ENCODE results near the gene FCER1G. TPM values are rescaled to one million over a fixed set of nuclear protein-coding genes. Genes with fewer than 3 reads are reported as not detected.

The FCER1G gene
- polyA plus RNA-seq, 1 donor from 2014 or later = 3.5 TPM

DNA sequence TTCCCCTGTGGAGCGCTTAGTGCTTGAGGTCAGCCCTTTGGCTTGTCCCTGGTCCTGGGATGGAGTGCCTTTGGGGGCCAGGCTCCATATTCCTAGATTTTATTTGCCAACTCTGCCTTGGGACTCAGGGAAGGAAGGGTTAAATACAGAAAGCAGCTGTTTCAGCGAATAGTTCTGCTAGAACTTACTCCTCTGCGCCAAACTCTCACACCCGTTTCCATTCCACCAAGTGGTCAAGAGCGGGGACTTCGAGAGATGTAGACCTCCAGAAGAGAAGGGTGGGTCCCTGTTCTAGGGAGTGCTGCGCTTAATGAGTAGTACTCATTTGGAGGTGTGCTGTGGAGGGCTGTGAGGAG, 10.1 kb downstream of the FCER1G start:
- H3K79me2 ChIP-seq (replicated peaks; ENCODE audit: insufficient read depth, low read length) = peaks cover 2% of the 10 kb centered on the region
- no peak overlapping the region for H3K4me2 ChIP-seq (ENCODE audit: low read length)
- no peaks in the 10 kb centered on the region for H3F3A ChIP-seq (ENCODE audit: insufficient read depth, low read length, poor library complexity, severe bottlenecking)
- TF ChIP-seq POLR2AphosphoS5 (IDR thresholded peaks at IDR 0.05) = no peak
- no peak for TF ChIP-seq EP300 (conservative IDR thresholded peaks at IDR 0.05; ENCODE audit: poor library complexity, severe bottlenecking)
- TF ChIP-seq REST (IDR thresholded peaks at IDR 0.05; ENCODE audit: borderline replicate concordance) = no peak
- no peak for TF ChIP-seq TAF1 (IDR thresholded peaks at IDR 0.05; ENCODE audit: low read depth)
- TF ChIP-seq, protein P1, sequence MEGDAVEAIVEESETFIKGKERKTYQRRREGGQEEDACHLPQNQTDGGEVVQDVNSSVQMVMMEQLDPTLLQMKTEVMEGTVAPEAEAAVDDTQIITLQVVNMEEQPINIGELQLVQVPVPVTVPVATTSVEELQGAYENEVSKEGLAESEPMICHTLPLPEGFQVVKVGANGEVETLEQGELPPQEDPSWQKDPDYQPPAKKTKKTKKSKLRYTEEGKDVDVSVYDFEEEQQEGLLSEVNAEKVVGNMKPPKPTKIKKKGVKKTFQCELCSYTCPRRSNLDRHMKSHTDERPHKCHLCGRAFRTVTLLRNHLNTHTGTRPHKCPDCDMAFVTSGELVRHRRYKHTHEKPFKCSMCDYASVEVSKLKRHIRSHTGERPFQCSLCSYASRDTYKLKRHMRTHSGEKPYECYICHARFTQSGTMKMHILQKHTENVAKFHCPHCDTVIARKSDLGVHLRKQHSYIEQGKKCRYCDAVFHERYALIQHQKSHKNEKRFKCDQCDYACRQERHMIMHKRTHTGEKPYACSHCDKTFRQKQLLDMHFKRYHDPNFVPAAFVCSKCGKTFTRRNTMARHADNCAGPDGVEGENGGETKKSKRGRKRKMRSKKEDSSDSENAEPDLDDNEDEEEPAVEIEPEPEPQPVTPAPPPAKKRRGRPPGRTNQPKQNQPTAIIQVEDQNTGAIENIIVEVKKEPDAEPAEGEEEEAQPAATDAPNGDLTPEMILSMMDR (IDR thresholded peaks at IDR 0.05; ENCODE audit: poor library complexity, severe bottlenecking) = no peak
- TF ChIP-seq RAD21 (conservative IDR thresholded peaks at IDR 0.05) = no peak
- TF ChIP-seq EZH2 (IDR thresholded peaks at IDR 0.05; ENCODE audit: borderline replicate concordance, insufficient read depth, low read length, poor library complexity, severe bottlenecking) = no peak
- no peak for TF ChIP-seq SMC3 (conservative IDR thresholded peaks at IDR 0.05; ENCODE audit: poor library complexity)
- TF ChIP-seq MXI1 (conservative IDR thresholded peaks at IDR 0.05; ENCODE audit: poor library complexity, severe bottlenecking) = no peak
- peak overlapping the region; percentile 22 for H2AFZ ChIP-seq (ENCODE audit: low read depth, low read length)
- H3K9ac ChIP-seq (ENCODE audit: low read length) = no peak overlapping the region
- H3K27me3 ChIP-seq (ENCODE audit: insufficient read depth, low read depth, low read length) = no peaks in the 10 kb centered on the region
- H3K9me2 ChIP-seq (ENCODE audit: insufficient read depth, low read length) = no peaks in the 10 kb centered on the region
- no peaks in the 10 kb centered on the region for H3K36me3 ChIP-seq (ENCODE audit: insufficient read depth, low read length)
- H3K27ac ChIP-seq (ENCODE audit: low read length) = peak overlapping the region; percentile 21
- no peaks in the 10 kb centered on the region for H3K9me3 ChIP-seq (ENCODE audit: low read length)
- no peak overlapping the region for H3K4me3 ChIP-seq (ENCODE audit: low read length)
- no peaks in the 10 kb centered on the region for H4K20me1 ChIP-seq (ENCODE audit: insufficient read depth)

DNA sequence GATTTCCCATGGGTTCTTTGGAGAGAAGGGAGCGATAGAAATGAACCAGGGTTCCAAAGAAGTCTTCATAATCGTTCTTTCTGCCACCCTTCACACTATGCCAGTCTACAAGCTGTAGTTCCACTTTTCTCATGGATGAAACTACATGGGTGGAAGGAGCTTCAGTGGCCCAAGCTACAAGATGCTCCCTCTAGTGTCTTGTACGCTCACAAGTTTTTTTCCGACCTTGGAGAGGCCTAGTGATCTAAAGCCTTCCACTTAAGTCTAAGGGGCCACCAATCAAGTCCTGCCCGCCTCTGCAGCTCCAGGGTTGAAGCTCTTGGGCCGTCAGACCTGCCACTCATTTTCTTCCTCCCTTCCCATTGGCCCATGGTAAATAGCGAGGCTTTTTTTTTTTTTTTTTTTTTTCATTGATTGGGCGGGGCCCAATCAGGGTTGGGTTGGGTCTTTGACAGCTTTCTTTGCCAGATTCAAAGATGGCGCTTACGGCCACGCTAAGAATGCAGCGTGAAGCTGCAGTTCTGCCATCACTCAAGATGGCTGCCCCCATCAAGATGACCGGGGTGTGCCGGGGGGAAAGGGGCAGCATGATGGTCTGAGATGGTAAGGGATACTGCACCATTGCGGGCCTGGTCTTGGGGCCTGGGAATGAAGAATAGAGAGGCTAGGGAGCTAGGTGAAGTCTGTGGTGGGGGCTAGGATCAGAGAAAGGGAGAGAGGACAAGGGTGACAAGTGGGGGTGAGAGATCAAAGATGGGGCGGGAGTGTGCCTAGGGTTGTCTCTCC, 10.6 kb downstream of the FCER1G start, which contains the start of gene TOMM40L:
TSS of gene TOMM40L (plus strand) at position 527 of the 786 bp plus-strand sequence. CDS start 430 bp downstream, outside the sequence.
- Histone ChIP-seq H3K79me2 (replicated peaks; ENCODE audit: insufficient read depth, low read length) (peaks cover 2% of the 10 kb centered on the region), H3K9me2 (ENCODE audit: insufficient read depth, low read length) (no peaks in the 10 kb centered on the region), H3F3A (ENCODE audit: insufficient read depth, low read length, poor library complexity, severe bottlenecking) (no peaks in the 10 kb centered on the region), H3K9me3 (ENCODE audit: low read length) (no peaks in the 10 kb centered on the region), H4K20me1 (ENCODE audit: insufficient read depth) (no peaks in the 10 kb centered on the region), H3K4me3 (ENCODE audit: low read length) (peak within 1 kb of the TSS; percentile 73), H3K9ac (ENCODE audit: low read length) (peak within 1 kb of the TSS; percentile 79), H3K27me3 (ENCODE audit: insufficient read depth, low read depth, low read length) (no peaks in the 10 kb centered on the region), H3K27ac (ENCODE audit: low read length) (peak within 1 kb of the TSS; percentile 51), H3K4me2 (ENCODE audit: low read length) (peak within 1 kb of the TSS; percentile 59), H3K36me3 (ENCODE audit: insufficient read depth, low read length) (no peaks in the 10 kb centered on the region), H2AFZ (ENCODE audit: low read depth, low read length) (peak within 1 kb of the TSS; percentile 80)
- TF ChIP-seq RAD21 (conservative IDR thresholded peaks at IDR 0.05) (peak; percentile 64), MXI1 (conservative IDR thresholded peaks at IDR 0.05; ENCODE audit: poor library complexity, severe bottlenecking) (peak; percentile 94), POLR2AphosphoS5 (IDR thresholded peaks at IDR 0.05) (peak; percentile 81), TAF1 (IDR thresholded peaks at IDR 0.05; ENCODE audit: low read depth) (no peak), REST (IDR thresholded peaks at IDR 0.05; ENCODE audit: borderline replicate concordance) (peak; percentile 71), EZH2 (IDR thresholded peaks at IDR 0.05; ENCODE audit: borderline replicate concordance, insufficient read depth, low read length, poor library complexity, severe bottlenecking) (no peak), EP300 (conservative IDR thresholded peaks at IDR 0.05; ENCODE audit: poor library complexity, severe bottlenecking) (peak; percentile 35), SMC3 (conservative IDR thresholded peaks at IDR 0.05; ENCODE audit: poor library complexity) (peak; percentile 81)
- TF ChIP-seq, protein P1 (IDR thresholded peaks at IDR 0.05; ENCODE audit: poor library complexity, severe bottlenecking) = peak; percentile 87
